Thyroid gland (tissue), 4 donors: ENCODE measurements around the gene LHX4.

ENCODE experiments used
- POLR2A ChIP-seq, 2 donors: fragments of 450-650 bp; IDR thresholded peaks; one replicate each; pipeline ENCODE4 v1.6.1; 2017; ENCODE audit warnings: antibody characterized with exemption in 2 of 2, mild to moderate bottlenecking in 2 of 2, moderate library complexity in 1 of 2
- TF ChIP-seq, protein P1 (sequence below), 6 experiments: fragments of 200-600 bp in 3 of 6; fragments of 450-650 bp in 3 of 6; sonication (generic) in 3 of 6; IDR thresholded peaks; one replicate each; pipeline ENCODE4 v1.5.1; 2016 to 2019; ENCODE audit warnings: antibody characterized with exemption in 6 of 6, mild to moderate bottlenecking in 2 of 6, inconsistent platforms in 1 of 6, moderate library complexity in 1 of 6

DNA sequence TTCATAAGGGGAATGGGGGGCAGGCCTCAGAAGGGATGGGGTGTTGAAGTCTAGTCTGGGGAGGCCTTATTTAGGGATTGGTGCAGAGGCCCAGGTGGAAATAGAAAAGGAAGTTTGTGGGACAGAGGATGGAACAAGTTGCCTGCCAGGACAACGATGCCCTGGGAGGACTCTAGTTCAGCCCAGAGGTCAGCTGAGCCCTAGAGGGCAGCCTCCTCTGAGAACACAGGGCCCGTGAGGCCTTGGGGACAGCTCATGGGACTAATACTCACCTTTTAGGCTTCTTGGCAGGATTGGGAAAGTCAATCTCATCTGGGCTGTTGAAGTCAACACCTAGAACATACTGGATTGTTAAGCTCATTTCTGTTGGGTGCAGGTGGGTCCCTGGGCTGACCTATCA lies 43.0 kb downstream of the LHX4 start:
- TF ChIP-seq, protein P1, sequence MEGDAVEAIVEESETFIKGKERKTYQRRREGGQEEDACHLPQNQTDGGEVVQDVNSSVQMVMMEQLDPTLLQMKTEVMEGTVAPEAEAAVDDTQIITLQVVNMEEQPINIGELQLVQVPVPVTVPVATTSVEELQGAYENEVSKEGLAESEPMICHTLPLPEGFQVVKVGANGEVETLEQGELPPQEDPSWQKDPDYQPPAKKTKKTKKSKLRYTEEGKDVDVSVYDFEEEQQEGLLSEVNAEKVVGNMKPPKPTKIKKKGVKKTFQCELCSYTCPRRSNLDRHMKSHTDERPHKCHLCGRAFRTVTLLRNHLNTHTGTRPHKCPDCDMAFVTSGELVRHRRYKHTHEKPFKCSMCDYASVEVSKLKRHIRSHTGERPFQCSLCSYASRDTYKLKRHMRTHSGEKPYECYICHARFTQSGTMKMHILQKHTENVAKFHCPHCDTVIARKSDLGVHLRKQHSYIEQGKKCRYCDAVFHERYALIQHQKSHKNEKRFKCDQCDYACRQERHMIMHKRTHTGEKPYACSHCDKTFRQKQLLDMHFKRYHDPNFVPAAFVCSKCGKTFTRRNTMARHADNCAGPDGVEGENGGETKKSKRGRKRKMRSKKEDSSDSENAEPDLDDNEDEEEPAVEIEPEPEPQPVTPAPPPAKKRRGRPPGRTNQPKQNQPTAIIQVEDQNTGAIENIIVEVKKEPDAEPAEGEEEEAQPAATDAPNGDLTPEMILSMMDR (IDR thresholded peaks at IDR 0.05): no peak
- no peak for TF ChIP-seq POLR2A (IDR thresholded peaks at IDR 0.05)
